HG02870 (cell line): ENCODE data around the gene COL6A1.

ENCODE experiments used
- ATAC-seq: cut with Tn5 transposase; IDR thresholded peaks from one replicate; pipeline ENCODE4 v1.9.1; 2021; ENCODE audit warnings: mild to moderate bottlenecking, moderate library complexity; ENCODE audit not compliant: unreplicated experiment

Gene COL6A1

GRCh38 chr21:45982092-45982757, 655 bp downstream of the COL6A1 start:
- ATAC-seq, result no peak

- ATAC-seq, result no peak
Observed at GRCh38 chr21:45982758-45983648, 1.4 kb downstream of the COL6A1 start.

GRCh38 chr21:45983649-45983965, 2.0 kb downstream of the COL6A1 start:
- ATAC-seq, result no peak

- ATAC-seq, result no peak
Observed at GRCh38 chr21:45983981-45984551, 2.5 kb downstream of the COL6A1 start.

GRCh38 chr21:45984584-45985095, 3.1 kb downstream of the COL6A1 start:
- ATAC-seq, result no peak

- no peak for ATAC-seq
Observed at GRCh38 chr21:45985471-45986315, 4.1 kb downstream of the COL6A1 start.

- ATAC-seq, result no peak
Observed at GRCh38 chr21:45986316-45987051, 4.9 kb downstream of the COL6A1 start.

GRCh38 chr21:45987121-45987711, 5.6 kb downstream of the COL6A1 start:
- no peak for ATAC-seq

- no peak for ATAC-seq
Observed at GRCh38 chr21:45988366-45989347, 7.1 kb downstream of the COL6A1 start.

GRCh38 chr21:45989355-45990048, 7.9 kb downstream of the COL6A1 start:
- ATAC-seq, result no peak

- ATAC-seq, result no peak
Observed at GRCh38 chr21:45990049-45990711, 8.6 kb downstream of the COL6A1 start.

- no peak for ATAC-seq
Observed at GRCh38 chr21:45990741-45991605, 9.4 kb downstream of the COL6A1 start.

- ATAC-seq, result no peak
Observed at GRCh38 chr21:45991606-45992300, 10.2 kb downstream of the COL6A1 start.

GRCh38 chr21:45992301-45993209, 11.0 kb downstream of the COL6A1 start:
- ATAC-seq, result no peak
